Endothelial cell of umbilical vein (primary cell): ENCODE measurements around the gene LYRM4. TPM values are rescaled to one million over a fixed set of nuclear protein-coding genes. Genes with fewer than 3 reads are reported as not detected.

Experiments
- BruUV-seq: library from RNA; stranded (reverse); fragments of 400-500 nt; replicated peaks from 2 replicates; lab custom pipeline; 2021; lab: Mats Ljungman, UMichigan
- CTCF ChIA-PET: fragments of 300-600, 350-600 bp; sonication (Branson Sonifier 250); formaldehyde crosslinking; loops from one replicate; lab custom pipeline; 2021; ENCODE audit warnings: antibody characterized with exemption, inconsistent platforms; lab: Charles Lee
- POLR2A ChIA-PET: fragments of 300-600, 350-600 bp; sonication (Branson Sonifier 250); formaldehyde crosslinking; loops from one replicate; lab custom pipeline; 2021; ENCODE audit warnings: antibody characterized with exemption, inconsistent platforms; lab: Charles Lee
- DNase-seq: peaks from one replicate; pipeline ENCODE4 v3.0.0-alpha.2; 2011; ENCODE audit warnings: low read depth, low spot score
- FAIRE-seq: peaks from 2 replicates; lab custom pipeline; 2011; peaks lifted over from hg19 to GRCh38; lab: Jason Lieb, UNC
- H2AFZ ChIP-seq: 2 replicates; pipeline ENCODE4 v1.6.0; 2012; ENCODE audit warnings: low read depth, low read length, control low read depth, inconsistent platforms
- H3K27ac ChIP-seq: 2 replicates; pipeline ENCODE4 v1.5.1; 2011; ENCODE audit warnings: low read depth, mild to moderate bottlenecking, control low read depth, low read length, moderate library complexity; ENCODE audit not compliant: insufficient read depth
- H3K27me3 ChIP-seq, 2 experiments: 2 replicates each; pipeline versions ENCODE4 v1.6.0 to v1.6.1; 2011; ENCODE audit warnings: low read length in 2 of 2, mixed read lengths in 1 of 2; ENCODE audit not compliant: control insufficient read depth in 2 of 2, insufficient read depth in 2 of 2
- H3K36me3 ChIP-seq, 2 experiments: 2 replicates in 1 of 2; 3 replicates in 1 of 2; pipeline ENCODE4 v1.5.1; 2011; ENCODE audit warnings: low read length in 2 of 2, mild to moderate bottlenecking in 1 of 2, moderate library complexity in 1 of 2; ENCODE audit not compliant: control insufficient read depth in 2 of 2, insufficient read depth in 2 of 2; ENCODE audit errors: extremely low read depth in 1 of 2
- H3K4me1 ChIP-seq: 3 replicates; pipeline ENCODE4 v1.5.1; 2011; ENCODE audit warnings: mild to moderate bottlenecking, low read length; ENCODE audit not compliant: control insufficient read depth, insufficient read depth; ENCODE audit errors: extremely low read depth
- H3K4me2 ChIP-seq: 2 replicates; pipeline ENCODE4 v1.6.1; 2011; ENCODE audit warnings: low read length, control low read depth, mixed read lengths; ENCODE audit not compliant: insufficient read depth
- H3K4me3 ChIP-seq, 3 experiments: fragments of 200-600 bp in 1 of 3; sonication (generic), shearing (Covaris generic) in 1 of 3; replicated peaks in 1 of 3; 2 replicates each; pipeline ENCODE4 v1.5.1; 2011 to 2016; ENCODE audit warnings: control low read depth in 3 of 3, low read length in 3 of 3, mild to moderate bottlenecking in 2 of 3, inconsistent platforms in 1 of 3, low read depth in 1 of 3, moderate library complexity in 1 of 3; ENCODE audit not compliant: insufficient read depth in 1 of 3
- H3K79me2 ChIP-seq: 2 replicates; pipeline ENCODE4 v1.6.0; 2012; ENCODE audit warnings: low read length, inconsistent platforms; ENCODE audit not compliant: control insufficient read depth, insufficient read depth
- H3K9ac ChIP-seq: replicated peaks from 2 replicates; pipeline ENCODE3; 2011; ENCODE audit warnings: low read length, control low read depth; ENCODE audit not compliant: insufficient read depth; ENCODE audit errors: extremely low read depth
- H3K9me1 ChIP-seq: replicated peaks from 3 replicates; pipeline ENCODE4 v1.6.0; 2011; ENCODE audit warnings: mild to moderate bottlenecking, low read length; ENCODE audit not compliant: control insufficient read depth, insufficient read depth; ENCODE audit errors: extremely low read depth
- H3K9me3 ChIP-seq: replicated peaks from 2 replicates; pipeline ENCODE4 v1.5.1; 2012; ENCODE audit warnings: low read length, inconsistent platforms; ENCODE audit not compliant: control insufficient read depth, insufficient read depth
- H4K20me1 ChIP-seq: replicated peaks from 2 replicates; pipeline ENCODE3; 2011; ENCODE audit warnings: mild to moderate bottlenecking, low read length; ENCODE audit not compliant: control insufficient read depth, insufficient read depth; ENCODE audit errors: extremely low read depth
- CTCF ChIP-seq, 2 donors: IDR thresholded peaks; 1 replicate in 1 of 2; 2 replicates in 1 of 2; pipeline ENCODE4 v1.5.1; 2011; ENCODE audit warnings: low read length in 2 of 2, mild to moderate bottlenecking in 2 of 2, moderate library complexity in 2 of 2, control low read depth in 1 of 2, inconsistent platforms in 1 of 2, low read depth in 1 of 2; ENCODE audit not compliant: insufficient read depth in 1 of 2; ENCODE audit errors: extremely low read depth in 1 of 2
- EZH2 ChIP-seq: IDR thresholded peaks from 2 replicates; pipeline ENCODE4 v1.6.1; 2012; ENCODE audit warnings: borderline replicate concordance, low read depth, mild to moderate bottlenecking, moderate library complexity, low read length, inconsistent platforms; ENCODE audit not compliant: severe bottlenecking
- FOS ChIP-seq: IDR thresholded peaks from 2 replicates; pipeline ENCODE4 v1.6.1; 2011; ENCODE audit warnings: mild to moderate bottlenecking, low read length, moderate library complexity, borderline replicate concordance; ENCODE audit not compliant: insufficient read depth
- GATA2 ChIP-seq: IDR thresholded peaks from 2 replicates; pipeline ENCODE4 v1.7.0; 2011; ENCODE audit warnings: low read depth, mild to moderate bottlenecking, moderate library complexity, mixed read lengths, low read length; ENCODE audit not compliant: insufficient read length, insufficient read depth
- JUN ChIP-seq: IDR thresholded peaks from 2 replicates; pipeline ENCODE4 v1.6.1; 2011; ENCODE audit warnings: borderline replicate concordance, low read depth; ENCODE audit not compliant: insufficient read length, insufficient read depth
- MAX ChIP-seq: IDR thresholded peaks from 2 replicates; pipeline ENCODE4 v1.6.1; 2011; ENCODE audit not compliant: insufficient read depth, insufficient read length
- MYC ChIP-seq: IDR thresholded peaks from one replicate; pipeline ENCODE4 v1.6.1; 2011; ENCODE audit warnings: mild to moderate bottlenecking, low read depth, low read length
- POLR2A ChIP-seq: IDR thresholded peaks from 2 replicates; pipeline ENCODE4 v1.6.1; 2012; ENCODE audit warnings: low read depth, mild to moderate bottlenecking, control low read depth, low read length
- POLR2AphosphoS5 ChIP-seq: IDR thresholded peaks from 2 replicates; pipeline ENCODE4 v1.6.1; 2012; ENCODE audit warnings: low read depth, mild to moderate bottlenecking, control low read depth, low read length, moderate library complexity; ENCODE audit not compliant: insufficient read depth
- dilution Hi-C: fragments of 300-500 bp; cut with MboI; formaldehyde crosslinking; loops from one replicate; pipeline ENCODE4 v1.15.0; 2019; ENCODE audit warnings: low sequenced_read_pairs; ENCODE audit not compliant: extremely low pct_ligation_motif_present
- intact Hi-C: fragments of 100-400 bp; cut with micrococcal nuclease; formaldehyde crosslinking; loops from one replicate; pipeline ENCODE4 v1.10.0; 2022
- polyA plus RNA-seq, 4 experiments: library from polyadenylated mRNA; depleted of rRNA in 3 of 4; stranded (reverse) in 3 of 4; unstranded in 1 of 4; fragments of >200 nt; gene quantifications; 2 replicates each; pipeline versions ENCODE4 v1.2.1 to v1.2.3, GENCODE V29; 2011 to 2012; ENCODE audit warnings: missing spikeins in 1 of 4
- total RNA-seq: library from RNA; stranded (reverse); gene quantifications from 2 replicates; pipeline ENCODE4 v1.2.3, GENCODE V29; 2021

The LYRM4 gene
- total and polyA plus RNA-seq, 2 donors (not counting 3 experiments of a cell fraction or from before 2014, with no cell fraction given): 39.5 to 44.0 TPM

- intact Hi-C loops: no loop called here
Observed at GRCh38 chr6:5235830-5236229, 24.9 kb downstream of the LYRM4 start.

More at GRCh38 chr6:5235830-5236229, 24.9 kb downstream of the LYRM4 start:
- BruUV-seq: no TSS peak
- Histone ChIP-seq H3K4me2 (no peak overlapping the region), H4K20me1 (no peaks in the 10 kb centered on the region), H3K27ac (no peak overlapping the region), H3K79me2 (no peaks in the 10 kb centered on the region), H3K9me3 (no peaks in the 10 kb centered on the region), H2AFZ (no peak overlapping the region), H3K27me3 (no peaks in the 10 kb centered on the region), H3K4me3 (no peak overlapping the region), H3K9me1 (no peaks in the 10 kb centered on the region), H3K36me3 (peaks cover 0 to 4% of the 10 kb centered on the region in 2 experiments), H3K4me1 (peaks cover 6% of the 10 kb centered on the region), H3K9ac (no peak overlapping the region)
- dilution Hi-C loops: no loop called here
- ChIA-PET POLR2A (no interaction called here), CTCF (interaction anchor here (0.8 kb wide), 1 partner anchor 92 kb away, joined by 3 read pairs; no protein-coding TSS in a partner anchor)
- TF ChIP-seq POLR2AphosphoS5: no peak
- TF ChIP-seq FOS: no peak
- TF ChIP-seq EZH2: no peak
- TF ChIP-seq MYC: no peak
- TF ChIP-seq GATA2: no peak
- TF ChIP-seq MAX: no peak
- no peak for TF ChIP-seq POLR2A
- TF ChIP-seq CTCF (IDR thresholded peaks at IDR 0.05; ENCODE audit: extremely low read depth in 1 of 2, insufficient read depth in 1 of 2, low read depth in 1 of 2, low read length in 2 of 2): no peak
- no peak for TF ChIP-seq JUN
- DNase-seq (no peak), FAIRE-seq (no peak)
